GM19193 (cell line): ENCODE measurements around the gene ATOSB.

Experiments
- POLR2A ChIP-seq: IDR thresholded peaks from 4 replicates; pipeline ENCODE4 v1.6.1; 2011; ENCODE audit not compliant: insufficient read depth, insufficient read length; ENCODE audit errors: extremely low read depth

Gene ATOSB

DNA sequence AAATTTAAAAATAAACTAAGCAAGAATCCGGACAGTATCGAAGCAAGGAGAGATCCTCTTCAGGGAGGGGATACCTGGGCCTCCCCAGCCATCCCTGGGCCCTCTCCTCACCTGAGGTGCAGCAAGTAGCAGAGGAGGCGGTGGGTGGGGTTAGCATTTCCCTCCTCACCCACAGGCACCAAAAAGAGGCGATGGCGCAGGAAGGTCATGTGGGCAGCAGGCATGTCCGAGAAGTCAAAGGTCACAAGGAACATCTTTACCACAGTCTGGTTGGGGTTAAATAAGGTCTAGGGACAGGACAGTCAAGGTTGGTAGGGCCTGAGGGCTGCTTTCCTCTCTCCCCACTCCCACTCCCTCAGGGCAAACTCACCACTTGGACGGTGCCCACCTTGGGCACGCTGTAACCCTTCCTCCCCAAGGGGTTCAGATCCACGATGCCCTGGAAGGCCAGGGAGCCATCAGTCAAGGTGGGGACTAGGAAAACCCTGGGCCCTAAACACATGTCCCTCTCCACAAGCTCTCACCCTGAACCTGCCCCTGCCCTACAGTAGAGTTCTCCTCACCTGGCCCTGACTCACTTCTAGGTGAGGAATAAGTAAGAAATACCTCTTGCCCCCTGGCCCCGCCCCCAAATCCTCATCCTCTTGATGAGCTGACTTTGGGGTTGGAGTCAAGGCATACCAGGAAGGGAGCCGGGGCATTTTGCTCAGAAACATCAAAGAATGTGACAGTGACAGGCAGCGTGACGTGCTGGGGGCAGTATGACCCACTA, 9.9 kb downstream of the ATOSB start:
- no peak for TF ChIP-seq POLR2A

DNA sequence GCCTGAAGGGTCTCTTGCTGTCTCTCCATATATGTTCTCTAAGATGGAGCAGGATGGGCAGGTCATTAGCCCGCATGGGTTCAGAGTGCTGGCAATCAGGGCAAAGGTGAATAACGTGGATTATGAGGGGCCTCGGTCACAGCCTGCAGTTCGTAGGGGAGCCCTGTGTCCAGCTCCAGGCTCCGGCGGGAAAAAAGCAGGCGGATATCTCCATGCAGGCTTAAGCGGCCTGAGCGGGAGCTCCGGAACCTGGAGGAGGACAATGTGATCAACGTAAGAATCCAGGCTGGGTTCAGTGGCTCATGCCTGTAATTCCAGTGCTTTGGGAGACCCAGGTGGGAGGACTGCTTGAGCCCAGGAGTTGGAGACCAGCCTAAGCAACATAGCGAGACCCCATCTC, 10.5 kb downstream of the ATOSB start:
- no peak for TF ChIP-seq POLR2A

DNA sequence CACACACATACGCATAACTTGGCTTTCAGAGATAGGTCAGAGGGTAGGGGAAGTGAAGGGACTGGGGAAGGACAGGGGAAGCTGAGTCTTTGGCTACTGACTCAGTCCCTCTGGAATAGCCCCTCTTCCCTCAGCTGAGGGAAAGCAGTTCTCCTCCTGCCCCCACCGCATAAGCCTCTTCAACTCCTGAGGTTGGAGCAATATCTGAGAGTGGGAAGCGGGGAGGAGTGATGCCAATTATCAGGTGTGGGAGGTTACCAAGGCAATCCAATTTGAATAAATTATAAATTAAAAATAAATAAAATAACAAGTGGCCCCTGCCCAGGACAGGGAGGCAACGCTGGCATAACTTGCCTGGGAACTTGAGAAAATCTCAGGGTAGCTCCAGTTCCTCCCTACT, 11.1 kb downstream of the ATOSB start:
- no peak for TF ChIP-seq POLR2A

DNA sequence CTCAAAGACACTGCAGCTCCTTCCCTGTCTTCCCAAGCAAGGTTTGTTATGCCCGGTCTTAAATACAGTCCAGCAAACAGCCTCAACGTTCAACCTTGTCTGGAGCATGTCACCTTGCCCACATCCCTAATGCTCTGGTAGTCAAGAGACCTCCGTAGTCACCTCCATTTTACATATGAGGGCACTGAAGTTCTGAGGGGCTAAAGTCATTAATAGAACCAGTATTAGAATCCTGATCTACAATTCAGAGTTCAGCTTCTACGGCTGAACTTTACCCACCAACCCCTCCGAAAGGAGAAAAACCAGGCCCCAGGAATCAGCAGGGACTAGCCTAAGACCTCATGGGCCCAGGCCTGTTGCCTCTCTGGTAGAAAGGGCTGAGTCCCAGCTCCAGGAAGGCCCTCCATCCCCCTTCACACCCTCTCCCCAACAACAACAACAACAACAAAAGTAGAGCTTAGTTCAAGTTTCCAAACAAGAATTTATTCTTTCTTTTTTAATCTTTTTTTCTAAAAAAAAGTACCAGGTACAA, 11.9 kb downstream of the ATOSB start:
- no peak for TF ChIP-seq POLR2A

DNA sequence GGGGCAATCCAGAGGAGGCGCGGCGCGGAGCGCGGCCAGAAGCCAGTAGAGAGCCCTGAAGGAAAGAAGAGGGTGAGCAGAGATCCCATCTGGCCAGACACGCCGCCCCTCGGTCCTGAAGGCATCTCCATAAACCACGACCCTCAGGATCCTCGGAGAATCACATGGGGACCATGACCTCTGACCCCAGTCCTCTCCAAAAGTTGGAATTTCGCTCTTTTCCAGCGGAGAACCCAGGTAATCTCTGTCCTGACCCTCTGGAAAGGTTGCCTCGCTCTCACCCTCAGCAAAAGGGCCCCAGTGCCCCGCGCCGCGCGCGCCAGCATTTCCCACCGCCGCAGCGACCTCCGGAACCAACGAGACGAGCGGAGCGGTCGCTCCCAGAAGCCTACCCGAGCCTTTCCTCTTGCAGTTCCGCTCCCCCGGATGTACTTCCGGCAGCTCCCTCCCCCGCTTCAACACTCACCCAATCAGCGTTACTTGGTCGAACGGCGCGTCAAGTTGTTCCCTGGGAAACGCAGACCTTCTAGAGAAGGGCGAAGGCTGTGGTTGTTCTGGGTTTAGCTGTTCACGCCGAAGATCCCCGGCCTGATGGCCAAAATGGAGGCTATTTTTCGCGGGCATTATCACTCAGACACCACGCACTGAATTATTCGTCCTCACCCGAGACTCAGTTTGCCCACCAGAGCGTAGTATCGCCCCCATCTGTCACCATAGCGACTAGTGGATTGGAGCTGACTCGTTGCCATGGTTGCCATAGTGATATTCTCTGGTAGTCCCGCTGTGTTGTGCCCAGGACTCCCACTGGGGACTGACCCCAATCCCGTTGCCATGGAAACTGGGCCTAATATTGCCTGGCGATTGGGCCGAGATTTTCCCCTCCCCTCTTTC, 12.6 kb downstream of the ATOSB start, which contains the start of gene STOML2:
TSS of gene STOML2 (minus strand) at position 363 of the 891 bp plus-strand sequence. CDS start at position 326, 37 bp downstream.
- peak; percentile 88 for TF ChIP-seq POLR2A

DNA sequence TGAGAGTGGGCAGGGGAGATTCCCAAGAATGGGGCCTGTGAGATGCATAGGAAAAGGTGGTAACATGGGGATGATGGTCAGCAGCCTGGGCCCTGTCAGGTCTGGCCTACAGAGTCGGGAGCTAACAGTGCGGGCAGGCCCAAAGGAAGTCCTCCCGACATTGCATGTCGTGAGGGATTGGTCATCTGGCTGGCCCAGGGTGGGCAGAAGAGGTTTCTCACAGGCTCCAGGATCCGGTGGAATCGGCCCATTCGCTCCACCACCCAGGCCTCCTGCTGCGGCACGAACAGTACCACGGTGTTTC, 13.2 kb downstream of the ATOSB start:
- no peak for TF ChIP-seq POLR2A

DNA sequence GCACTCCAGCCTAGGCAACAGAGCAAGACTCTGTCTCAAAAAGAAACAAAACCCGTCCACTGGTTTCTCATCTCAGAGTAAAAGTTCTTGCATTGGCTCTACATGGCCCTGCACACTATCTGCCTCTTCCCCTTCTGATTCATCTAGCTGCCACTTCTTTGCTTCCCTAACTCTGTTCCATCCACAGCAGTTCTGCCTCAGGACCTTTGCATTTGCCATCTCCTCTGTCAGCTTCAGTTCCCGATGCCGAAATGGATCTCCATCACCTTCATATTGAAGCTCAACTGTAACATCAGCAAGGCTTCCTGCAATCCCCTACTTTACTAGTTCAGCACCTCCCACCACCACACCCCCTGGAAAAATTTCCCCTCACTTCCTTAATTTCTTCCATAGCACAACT, 18.1 kb downstream of the ATOSB start:
- TF ChIP-seq POLR2A: no peak

DNA sequence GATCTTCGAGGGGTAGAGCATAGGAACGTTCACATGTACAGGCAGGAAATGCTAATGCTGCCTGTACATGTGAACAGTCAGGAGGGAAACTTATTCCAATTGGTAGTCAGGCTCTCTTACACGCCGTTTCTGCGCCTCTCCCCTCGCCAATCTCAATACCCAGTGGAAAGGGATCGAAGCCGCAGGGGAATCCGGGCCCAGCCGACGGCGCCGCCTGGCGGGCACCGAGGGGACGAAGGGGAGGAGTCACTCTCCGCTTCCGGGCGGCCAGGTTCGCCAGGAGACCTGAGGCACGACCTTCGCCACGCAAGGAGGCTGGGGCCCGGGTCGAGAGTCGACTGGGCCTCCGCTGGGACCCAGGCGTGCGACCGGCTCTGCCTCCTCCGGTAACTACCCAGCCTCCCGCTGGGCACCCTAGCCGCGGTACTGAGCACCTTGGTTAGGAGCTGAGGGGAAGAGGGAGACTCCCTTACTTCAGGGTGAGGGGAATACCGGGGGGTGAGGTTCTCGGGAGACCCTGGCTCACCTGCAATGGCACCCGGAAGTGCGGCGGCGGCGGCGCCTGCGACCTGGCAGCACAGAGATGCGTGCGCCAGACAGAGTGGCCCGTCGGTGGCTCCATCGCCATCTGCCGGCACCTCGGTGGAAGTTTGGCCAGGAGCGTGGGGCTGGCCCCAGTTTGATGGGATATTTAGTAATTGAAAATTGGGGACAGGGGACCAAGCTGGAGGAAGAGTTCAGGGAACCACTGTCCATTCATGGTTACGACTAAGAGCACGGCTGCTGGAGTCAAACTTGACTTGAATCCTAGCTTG, 19.4 kb downstream of the ATOSB start, which contains the start of gene PIGO:
TSS of gene PIGO (minus strand) at position 557 of the 815 bp plus-strand sequence. CDS start 1,026 bp downstream, outside the sequence.
- TF ChIP-seq POLR2A: peak; percentile 93

DNA sequence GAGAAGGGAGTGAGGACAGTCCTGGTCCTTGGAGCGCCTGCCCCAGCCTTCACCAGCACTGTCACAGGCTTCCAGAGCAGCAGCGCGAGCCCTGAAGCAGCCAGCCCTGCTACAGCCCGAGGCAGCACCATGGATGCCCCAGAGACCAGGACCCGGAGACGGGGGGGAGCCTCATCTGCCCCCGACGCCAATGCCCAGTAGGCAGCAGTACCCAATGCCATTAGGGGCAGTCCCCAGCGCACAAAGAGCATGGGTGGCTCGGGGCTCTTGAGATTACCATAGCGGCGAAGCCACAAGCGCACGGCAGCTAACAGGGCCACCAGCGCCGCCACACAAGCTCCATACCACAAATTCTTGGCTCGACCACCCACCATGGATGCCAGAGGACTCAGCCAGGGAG, 24.1 kb downstream of the ATOSB start:
- no peak for TF ChIP-seq POLR2A

DNA sequence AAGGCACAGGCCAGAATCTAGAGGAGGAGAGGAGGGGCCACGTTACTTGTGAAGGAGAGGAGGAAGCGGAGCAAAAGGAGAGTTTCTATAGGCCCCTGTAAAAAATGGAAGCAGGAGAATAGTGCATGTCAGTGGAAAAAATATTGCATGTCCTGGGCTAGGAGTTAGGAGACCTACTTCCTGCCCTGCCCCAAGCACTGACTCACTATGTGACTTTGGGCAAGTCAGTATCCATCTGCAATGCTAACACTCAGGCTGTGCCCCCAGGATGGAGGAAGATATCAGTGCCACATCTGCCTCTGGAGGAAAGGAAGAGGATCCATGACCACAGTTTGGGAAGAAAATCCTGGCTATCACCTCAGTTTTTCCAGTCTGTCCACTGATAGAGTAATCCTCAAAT, 26.2 kb downstream of the ATOSB start:
- no peak for TF ChIP-seq POLR2A

DNA sequence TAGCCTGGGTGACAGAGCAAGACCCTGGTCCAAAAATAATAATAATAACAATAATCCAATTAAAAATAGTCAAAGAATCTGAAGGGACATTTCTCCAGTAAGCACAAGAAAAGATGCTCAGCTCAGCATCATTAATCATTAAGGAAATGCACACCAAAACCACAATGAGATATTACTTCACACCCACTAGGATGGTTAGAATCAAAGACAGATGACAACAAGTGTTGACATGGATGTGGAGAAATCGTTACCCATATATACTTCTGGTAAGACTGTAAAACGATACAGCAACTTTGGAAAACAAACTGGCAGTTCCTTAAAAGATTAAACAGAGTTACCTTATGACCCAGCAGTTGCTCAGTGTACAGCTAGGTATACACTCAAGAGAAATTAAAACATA, 30.6 kb downstream of the ATOSB start:
- no peak for TF ChIP-seq POLR2A

DNA sequence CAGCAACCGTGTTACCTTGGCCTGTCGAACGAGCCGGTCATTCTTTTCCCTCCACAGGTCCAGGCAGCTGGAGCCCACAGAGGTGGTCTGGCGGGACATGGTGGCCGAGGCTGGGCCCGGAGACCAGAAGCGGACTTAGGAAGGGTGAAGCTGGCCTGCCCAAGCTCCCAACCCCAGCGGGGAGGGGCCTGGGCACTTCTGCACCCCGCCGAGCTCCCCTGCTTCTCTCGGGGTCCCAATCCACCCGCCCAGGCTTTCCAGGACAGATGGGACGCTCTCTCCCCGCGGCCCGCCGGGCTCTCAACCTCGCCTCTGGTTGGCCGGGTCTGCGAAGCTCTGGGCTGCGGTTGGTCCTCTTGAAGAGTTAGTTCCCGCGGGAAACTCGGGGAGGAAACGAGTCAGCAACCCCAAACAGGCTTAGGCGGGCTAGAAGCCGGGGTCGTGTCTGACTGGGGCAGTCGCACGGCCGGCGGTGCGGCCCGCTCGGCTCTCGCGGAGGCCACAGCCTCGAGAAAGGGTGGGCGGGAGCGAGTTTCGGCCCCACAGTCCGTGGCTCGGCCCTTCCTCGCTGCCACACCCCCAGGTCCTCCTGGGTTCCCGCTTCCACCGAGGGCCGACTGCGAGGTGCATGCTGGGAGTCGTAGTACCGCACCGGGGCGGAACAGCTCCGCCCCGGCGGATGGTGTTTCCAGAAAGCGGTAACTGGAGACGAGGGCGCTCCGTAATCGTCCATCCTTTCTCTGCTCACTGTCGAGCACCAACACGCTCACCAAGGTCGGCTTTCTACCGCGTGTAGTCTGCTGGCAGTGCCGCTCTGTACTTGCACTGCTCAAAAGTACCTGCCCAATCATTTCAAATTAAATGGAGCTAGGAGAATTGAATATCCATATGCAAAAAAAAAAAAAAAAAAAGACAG, 36.0 kb downstream of the ATOSB start, which contains the start of gene FANCG:
TSS of gene FANCG (minus strand) at position 517 of the 916 bp plus-strand sequence. CDS start at position 99, 418 bp downstream.
- TF ChIP-seq POLR2A: peak; percentile 73

DNA sequence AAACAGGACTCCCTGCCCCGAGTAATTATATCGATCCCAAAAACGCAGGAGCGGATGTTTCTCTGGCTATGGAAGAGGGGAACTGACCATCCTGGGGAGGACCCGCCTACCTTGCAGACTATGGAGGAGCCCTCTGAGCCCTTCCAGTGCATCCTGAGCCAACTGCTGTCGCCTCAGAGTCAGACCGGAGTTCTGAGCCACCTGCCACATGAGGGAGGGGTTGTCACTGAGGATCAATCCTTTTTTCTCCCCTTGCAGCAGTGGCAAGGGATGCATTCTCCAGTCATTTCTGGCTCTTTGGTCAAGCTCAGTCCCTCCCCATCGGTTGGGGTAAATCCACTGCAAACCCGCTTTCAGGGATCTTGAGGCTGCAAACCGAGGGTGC, 36.6 kb downstream of the ATOSB start:
- no peak for TF ChIP-seq POLR2A

DNA sequence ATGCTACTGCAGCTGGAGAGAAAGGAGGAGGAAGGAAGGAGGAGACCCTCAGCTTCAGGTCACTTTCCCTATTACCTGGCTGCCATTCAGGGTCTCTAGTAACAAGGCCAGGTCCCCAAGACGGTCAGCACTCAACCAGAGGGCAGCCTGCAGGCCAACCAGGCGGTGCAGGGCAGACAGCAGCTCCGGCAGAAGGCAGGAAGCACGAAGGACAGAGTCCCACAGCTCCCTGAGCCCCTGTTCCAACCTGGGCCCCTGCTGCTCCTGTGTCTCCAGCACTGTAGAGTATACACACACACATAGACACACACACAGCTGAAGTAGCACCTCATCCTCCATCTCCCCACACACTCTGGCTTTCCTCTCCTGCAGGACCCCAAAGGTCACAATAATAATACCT, 37.6 kb downstream of the ATOSB start:
- no peak for TF ChIP-seq POLR2A
